Measurements from ENCODE around the gene HARS1.

DNA sequence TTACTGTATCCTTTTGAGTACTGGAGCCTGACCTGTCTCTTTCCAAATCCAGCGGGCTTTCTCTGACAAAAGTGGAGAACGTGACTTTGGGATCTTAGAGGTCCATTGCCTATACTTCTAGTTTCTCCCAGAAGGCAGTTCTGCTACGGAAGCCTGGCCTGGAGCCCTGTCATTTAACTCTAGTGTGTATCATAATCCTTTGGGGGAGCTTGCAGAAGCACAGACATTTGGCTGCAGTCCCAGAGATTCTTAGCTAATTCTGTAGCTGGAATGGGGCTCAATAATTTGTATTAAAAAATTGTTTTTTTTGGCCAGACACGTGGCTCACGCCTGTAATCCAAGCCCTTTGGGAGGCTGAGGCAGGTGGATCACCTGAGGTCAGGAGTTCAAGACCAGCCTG, 3.1 kb upstream of the HARS1 start:
- TF ChIP-seq POLR2A (IDR thresholded peaks at IDR 0.05), result no peak
- TF ChIP-seq, protein P1, sequence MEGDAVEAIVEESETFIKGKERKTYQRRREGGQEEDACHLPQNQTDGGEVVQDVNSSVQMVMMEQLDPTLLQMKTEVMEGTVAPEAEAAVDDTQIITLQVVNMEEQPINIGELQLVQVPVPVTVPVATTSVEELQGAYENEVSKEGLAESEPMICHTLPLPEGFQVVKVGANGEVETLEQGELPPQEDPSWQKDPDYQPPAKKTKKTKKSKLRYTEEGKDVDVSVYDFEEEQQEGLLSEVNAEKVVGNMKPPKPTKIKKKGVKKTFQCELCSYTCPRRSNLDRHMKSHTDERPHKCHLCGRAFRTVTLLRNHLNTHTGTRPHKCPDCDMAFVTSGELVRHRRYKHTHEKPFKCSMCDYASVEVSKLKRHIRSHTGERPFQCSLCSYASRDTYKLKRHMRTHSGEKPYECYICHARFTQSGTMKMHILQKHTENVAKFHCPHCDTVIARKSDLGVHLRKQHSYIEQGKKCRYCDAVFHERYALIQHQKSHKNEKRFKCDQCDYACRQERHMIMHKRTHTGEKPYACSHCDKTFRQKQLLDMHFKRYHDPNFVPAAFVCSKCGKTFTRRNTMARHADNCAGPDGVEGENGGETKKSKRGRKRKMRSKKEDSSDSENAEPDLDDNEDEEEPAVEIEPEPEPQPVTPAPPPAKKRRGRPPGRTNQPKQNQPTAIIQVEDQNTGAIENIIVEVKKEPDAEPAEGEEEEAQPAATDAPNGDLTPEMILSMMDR (IDR thresholded peaks at IDR 0.05), result no peak
